Measurements from ENCODE around the gene SND1.
A peak's percentile ranks its signal among the peaks of the same experiment; 100 is the strongest.

DNA sequence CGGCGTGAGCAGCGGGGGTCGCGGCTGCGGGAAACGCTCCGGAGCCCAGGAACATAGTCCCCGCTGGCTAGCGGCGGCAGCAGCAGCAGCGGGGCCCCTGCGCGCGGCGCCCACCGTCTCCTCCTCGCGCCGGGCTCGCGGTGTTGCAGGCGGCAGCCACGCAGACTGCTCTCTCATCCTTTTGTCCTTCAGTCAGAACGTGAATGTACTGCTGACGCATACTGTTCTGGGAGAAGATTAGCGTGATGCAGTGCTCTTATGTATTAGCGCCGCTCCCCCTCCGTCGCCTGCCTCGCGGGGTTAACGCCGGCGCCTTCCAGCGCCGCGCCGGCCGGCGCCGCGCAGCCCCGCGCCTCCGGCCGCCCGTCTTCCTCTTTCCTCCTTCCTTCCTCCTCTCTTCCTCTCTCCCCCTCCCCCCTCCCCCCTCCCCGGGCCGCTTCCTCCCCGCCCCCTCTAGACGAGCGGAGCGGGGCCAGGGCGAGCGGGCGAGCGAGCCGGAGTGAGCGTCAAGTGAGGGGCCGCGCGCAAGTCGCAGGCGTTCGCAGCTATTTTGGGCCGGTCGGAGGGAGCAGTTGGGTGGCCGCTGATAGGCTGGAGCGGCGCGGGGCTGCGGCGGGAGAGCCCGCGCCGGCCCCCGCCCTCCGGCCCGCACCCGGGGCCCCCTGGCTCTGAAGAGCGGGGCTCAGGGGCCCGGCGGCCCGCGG, 380.1 kb downstream of the SND1 start:
- peak in 1 of 4 donors; percentile 17 for TF ChIP-seq POLR2A (IDR thresholded peaks at IDR 0.05)
- TF ChIP-seq, protein P1, sequence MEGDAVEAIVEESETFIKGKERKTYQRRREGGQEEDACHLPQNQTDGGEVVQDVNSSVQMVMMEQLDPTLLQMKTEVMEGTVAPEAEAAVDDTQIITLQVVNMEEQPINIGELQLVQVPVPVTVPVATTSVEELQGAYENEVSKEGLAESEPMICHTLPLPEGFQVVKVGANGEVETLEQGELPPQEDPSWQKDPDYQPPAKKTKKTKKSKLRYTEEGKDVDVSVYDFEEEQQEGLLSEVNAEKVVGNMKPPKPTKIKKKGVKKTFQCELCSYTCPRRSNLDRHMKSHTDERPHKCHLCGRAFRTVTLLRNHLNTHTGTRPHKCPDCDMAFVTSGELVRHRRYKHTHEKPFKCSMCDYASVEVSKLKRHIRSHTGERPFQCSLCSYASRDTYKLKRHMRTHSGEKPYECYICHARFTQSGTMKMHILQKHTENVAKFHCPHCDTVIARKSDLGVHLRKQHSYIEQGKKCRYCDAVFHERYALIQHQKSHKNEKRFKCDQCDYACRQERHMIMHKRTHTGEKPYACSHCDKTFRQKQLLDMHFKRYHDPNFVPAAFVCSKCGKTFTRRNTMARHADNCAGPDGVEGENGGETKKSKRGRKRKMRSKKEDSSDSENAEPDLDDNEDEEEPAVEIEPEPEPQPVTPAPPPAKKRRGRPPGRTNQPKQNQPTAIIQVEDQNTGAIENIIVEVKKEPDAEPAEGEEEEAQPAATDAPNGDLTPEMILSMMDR (IDR thresholded peaks at IDR 0.05): peak in 2 of 6 experiments; percentile 10 to 50

Measured in esophagus squamous epithelium (tissue), 4 donors.